ENCODE measurements around the gene RABGAP1.

Gene RABGAP1

DNA sequence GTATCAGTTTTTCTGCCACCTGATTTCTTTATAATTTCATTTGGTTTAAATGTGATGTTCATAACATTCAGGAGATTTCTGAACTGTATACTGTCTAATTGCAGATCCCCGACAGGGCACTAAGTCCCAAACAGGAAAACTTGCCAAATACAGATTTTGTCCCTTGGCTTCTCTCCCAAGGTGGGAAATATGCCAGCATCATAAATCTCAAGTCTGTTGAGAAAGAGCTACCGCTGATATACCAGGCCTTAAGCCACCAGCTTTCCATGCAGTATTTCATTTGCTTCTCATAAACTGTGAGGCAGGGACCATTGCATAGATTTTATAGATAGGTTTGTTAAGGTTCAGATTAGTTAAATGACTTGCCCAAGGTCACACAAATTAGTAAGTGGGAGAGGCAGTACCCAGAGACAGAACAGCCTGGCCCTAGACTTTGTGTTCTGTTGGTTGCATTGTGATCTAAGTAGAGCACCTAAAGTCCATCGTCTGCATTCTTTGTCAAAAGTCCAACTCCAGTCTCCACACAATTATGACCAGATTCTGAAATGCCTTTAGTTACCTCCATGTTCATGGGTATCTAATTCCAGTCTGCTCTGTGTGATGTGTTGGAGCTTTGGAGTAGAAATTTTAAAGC lies 108.9 kb downstream of the RABGAP1 start:
- DNase-seq (ENCODE audit: low read depth), result no peak

DNA sequence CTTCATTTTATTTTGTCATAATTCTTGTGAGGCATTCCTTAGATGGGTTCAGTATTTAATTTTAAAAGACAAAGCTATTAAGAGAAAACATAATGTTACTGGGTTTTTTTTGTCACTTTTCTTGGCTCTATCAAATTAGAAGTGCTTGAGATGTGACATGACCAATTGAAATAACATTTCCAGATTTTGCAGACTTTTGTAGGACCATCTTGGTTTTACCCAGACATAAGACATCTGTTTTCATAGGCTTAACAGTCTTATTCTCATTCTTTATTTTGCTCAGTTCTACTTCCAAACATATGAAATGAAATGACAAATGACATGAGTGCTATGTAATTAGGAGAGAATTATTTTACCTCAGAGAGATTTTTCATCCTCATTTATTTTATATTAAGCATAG lies 112.2 kb downstream of the RABGAP1 start:
- DNase-seq (ENCODE audit: low read depth), result no peak

DNA sequence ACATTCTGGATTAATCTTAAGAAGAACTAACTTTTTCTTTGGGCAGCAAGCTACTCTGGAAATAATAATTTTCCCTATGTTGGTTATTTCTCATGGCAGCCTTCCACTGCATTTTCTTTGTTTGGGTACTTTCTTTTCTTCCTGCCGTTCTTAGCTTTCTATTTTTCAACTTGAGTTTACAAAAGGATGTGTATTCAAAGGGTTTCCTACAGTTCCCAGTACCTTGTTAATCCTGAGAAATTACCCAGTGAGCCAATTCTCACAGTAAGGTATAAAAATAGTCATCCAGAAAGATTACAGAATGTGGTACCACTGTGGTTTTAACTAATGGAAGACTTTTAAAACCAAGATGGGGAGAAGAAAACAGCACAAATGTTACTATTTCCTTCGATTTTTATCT lies 112.9 kb downstream of the RABGAP1 start:
- DNase-seq (ENCODE audit: low read depth), result no peak

DNA sequence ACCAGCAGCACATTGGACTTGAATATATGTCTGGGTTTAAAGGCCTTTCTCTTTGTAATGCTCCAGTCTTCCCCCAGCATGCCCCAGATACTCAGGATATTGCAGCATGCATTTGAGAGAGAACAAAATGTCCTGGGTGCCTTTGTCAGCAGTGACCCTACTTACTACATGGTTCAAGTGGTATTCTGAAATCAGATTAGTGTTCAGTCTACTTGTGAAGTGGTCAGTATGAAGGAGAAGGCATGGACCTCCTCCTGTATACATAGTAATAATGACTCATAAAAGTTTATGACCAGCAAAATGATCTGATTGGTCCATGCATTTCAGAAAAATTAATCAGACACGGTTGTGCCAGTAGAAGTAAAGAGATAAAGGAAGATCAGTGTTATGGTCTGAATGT lies 118.0 kb downstream of the RABGAP1 start:
- DNase-seq (ENCODE audit: low read depth), result no peak

DNA sequence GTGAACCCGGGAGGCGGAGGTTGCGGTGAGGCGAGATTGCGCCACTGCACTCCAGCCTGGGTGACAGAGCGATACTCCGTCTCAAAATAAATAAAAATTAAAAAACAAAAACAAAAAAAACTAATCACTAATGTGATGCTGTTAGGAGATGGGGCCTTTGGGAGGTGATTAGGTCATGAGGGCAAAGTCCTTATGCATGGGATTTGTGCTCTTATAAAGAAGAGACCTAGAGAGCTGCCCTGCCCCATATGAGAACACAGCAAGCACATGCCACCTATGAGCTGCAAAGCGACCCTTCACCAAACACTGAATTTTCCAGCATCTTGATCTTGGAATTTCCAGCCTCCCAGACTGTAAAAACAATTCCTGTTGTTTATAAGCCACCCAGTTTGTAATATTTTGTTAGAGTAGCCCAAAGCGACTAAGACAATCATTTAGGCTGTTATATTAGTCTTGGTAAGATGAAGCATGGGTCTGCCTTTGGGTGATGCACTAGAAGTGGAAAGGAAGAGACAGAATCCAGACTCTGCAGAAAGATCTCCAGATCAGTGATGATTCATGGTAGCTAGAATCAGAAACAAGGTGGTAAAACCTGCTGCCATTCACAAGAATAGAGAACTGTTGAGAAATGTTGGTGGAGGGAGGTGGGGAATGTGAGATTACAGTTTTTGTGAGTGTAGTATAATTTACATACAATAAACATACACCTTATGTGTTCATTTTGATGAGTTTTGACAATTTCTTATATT lies 118.8 kb downstream of the RABGAP1 start:
- no peak for DNase-seq (ENCODE audit: low read depth)

DNA sequence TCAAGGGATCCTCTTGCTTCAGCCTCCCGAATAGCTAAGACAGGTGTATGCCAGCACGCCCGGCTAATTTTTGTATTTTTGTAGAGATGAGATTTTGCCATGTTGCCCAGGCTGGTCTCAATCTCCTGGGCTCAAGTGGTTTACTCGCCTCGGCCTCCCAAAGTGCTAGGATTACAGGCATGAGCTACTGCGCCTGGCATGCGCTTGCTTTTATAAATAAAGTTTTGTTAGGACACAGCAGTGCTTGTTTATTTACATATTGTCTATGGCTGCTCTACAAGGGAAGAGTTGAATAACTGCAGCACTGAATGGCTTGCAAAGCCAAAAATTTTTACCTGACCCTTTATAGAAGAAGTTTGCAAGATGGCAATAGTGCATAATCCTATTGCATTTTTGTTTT lies 120.4 kb downstream of the RABGAP1 start:
- no peak for DNase-seq (ENCODE audit: low read depth)

DNA sequence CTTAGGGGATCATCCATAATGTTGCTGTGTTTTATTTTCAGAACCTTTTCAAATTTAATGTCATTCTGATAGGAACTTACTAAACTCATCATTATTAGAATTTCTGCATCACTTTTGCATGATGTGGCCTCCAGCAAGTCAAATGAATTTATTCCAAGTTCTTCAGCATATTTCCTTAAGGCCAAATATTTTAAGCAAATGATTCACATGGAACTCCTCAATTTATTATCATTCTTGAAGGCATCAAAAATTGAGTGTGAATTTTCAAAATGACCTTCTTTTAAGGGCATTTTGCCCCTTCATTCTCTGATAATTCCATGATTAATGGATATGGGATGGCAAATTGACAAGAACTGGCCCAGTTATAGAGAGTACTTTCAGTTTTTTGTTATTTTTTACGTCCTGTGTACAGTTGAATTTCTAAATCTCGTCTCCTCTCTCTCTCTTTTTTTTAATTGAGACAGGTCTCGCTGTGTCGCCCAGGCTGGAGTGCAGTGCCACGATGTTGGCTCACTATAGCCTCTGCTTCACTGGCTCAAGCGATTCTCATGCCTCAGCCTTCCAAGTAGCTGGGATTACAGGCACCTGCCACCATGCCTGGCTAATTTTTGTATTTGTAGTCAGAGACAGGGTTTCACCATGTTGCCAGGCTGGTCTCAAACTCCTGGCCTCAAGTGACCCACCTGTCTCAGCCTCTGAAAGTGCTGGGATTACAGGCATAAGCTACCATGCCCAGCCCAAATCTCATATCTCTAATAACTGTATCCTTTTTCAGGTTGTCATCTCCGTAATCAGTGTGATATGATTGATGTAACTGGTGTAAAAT lies 121.7 kb downstream of the RABGAP1 start:
- no peak for DNase-seq (ENCODE audit: low read depth)

DNA sequence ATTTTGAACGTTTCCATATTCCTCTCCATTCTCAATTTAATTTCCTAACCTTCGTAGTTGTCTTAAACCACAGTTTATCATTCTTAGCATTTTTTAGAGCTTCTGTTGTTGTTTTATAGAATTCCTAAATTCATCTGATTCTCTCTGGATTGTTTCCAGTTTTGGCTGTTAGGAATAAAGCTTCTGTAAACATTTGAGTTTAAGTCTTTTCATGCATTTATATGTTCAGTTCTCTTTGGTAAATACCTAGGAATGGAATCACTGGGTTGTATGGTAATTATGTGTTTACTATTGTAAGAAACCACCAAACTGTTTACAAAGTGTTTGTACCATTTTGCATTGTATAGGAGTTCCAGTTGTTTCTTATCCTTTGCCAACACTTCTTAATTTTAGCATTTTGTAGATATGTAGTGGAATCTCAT lies 122.4 kb downstream of the RABGAP1 start:
- no peak for DNase-seq (ENCODE audit: low read depth)

DNA sequence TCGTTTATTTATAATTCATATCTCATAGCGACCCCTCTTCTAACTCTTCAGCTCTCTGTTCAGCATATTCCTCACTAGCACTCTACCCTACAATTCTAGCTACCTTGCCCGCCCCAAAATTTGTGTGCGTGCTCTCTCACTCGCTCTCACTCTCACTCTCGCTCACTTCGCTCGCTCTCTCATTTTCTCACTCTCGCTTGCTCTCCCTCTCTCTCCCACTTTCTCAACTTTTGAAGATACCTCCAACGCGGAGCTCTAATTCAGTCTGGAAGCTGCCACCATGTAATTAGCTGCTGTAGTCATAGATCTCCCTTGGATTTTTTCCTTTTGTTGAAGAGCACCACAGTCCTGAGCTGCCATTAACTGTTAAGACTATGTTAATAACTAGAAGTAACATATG lies 123.1 kb downstream of the RABGAP1 start:
- no peak for DNase-seq (ENCODE audit: low read depth)

DNA sequence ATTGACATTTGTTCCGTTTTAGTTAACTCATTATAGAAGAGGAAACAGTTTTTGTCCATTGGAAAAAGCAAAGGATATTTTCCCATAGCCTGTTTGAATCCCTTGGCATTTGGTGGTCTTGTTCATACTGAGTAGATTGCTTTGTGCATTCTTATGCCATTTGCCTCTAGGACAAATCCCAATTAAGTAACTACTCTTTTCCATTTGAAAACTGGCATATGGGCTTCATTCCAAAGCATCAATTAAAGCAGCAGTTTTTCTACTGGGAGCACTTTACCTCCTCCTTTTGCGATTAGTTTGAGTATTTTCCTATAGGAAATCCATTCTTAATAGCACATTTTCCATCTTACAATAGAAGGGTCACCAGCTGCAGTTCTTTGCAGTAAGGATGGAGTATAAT lies 123.9 kb downstream of the RABGAP1 start:
- DNase-seq (ENCODE audit: low read depth), result no peak

DNA sequence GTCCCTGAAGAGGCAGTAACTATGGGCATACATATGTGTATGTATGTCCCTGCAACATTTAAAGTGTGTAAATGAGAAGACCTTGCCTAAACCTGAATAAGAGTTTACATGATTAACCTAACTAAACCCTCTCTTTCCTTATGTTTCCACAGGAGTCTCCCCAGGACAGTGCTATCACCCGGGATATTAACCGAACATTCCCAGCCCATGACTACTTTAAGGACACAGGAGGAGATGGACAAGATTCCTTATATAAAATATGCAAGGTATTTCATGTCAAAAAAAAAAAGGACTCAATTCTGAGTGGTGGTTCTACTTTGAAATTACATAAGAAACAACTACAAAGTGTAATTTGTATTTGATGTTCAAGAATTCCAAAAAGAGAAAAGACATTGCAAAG lies 124.4 kb downstream of the RABGAP1 start:
- DNase-seq (ENCODE audit: low read depth), result no peak

DNA sequence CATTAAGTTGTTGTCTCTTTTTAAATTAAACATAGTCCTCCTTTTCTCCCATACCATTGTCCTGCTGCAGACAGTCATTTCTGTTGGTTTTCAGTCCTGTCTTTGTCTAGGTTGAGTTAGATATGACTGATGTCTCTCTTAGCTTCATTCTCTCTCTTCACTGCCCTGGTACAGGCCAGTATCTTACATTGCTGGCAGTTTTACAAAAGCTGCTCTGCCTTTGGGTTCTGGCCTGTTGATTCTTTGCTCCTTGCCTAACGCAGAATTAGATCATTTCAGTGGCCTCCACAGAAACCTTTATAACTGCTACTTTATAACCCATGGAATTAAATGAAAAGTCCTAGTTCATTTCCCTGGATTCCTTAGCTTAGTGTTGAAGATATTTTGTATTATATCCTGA lies 126.3 kb downstream of the RABGAP1 start:
- no peak for DNase-seq (ENCODE audit: low read depth)

DNA sequence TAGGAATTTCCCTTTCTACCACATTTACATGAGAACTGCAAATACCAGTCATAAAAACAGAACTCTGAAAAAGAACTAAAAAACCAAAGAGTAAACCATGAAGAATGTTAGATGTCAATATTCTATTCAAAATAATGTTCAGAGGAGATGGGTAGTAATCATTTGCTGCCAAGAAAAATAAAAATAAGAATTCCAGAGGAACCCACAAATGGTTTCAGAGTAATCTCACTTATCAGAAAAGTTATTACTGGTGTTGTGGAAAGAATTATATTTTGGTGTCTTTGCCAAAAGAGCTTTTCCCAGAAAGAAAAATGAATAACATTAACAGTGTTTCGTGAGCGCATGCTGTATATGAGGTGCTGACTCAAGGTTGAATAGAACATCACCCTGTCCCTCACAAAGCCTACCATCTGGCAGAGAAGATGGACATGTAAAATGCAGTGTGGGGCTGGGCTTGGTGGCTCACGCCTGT lies 128.2 kb downstream of the RABGAP1 start:
- DNase-seq (ENCODE audit: low read depth), result no peak

DNA sequence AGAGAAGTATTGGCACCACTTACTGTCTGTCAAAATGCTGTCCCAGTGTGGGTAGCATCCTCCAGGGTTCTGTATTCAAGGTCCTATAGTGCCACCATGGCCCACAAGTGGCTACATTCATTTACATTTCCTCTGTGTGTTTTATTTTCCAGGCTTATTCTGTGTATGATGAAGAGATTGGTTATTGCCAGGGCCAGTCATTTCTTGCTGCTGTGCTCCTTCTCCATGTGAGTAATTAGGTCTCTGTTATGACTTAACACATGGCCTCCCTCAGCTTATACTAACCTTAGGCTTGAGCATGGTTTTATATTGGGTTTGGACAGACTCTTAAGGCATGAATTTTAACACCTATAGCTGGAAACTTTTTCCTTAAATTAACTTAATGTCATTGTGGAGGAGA lies 129.4 kb downstream of the RABGAP1 start:
- DNase-seq (ENCODE audit: low read depth), result no peak

DNA sequence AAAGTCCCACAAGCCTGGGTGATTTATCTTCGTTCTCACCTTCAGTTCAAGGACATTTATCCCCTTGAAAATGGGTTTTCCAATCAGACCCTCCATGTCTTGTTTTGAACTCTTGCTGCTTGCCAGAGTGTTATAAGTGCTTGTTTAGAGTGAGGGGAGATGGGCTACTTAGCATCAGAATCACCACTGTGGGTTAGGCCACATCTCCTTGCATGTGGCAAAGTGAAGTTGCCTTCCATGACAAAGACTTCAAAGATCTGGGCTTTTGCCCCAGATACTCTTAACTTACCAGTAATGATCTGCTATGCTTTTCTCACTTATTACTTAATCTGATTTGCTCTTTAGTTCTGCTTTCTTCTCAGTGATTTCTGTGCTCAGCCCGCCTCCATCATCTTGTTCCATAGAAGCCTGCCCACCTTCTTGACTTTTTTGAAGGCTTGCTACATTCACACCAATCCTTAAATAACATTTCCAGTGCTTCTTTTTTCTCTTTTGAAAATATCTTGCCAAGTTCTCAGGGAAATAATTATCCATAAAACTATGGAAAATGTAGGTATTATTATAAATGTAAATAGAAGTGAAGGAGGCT lies 131.7 kb downstream of the RABGAP1 start:
- DNase-seq (ENCODE audit: low read depth), result no peak

DNA sequence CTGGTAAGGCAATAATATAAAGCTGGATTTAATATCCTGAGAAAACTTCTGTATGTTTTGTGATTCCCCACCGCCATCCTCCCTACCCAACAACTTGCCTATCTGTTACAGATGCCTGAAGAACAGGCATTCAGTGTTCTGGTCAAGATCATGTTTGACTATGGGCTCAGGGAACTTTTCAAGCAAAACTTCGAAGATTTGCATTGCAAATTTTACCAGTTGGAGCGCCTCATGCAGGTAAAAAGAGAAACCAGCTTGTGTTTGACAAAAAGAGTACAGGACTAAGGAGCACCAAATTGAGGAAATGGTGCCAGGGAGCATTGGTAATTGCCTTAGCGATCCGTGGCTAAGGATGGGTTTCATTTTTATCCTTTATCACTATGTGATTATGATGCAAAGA lies 132.6 kb downstream of the RABGAP1 start:
- DNase-seq (ENCODE audit: low read depth), result no peak

DNA sequence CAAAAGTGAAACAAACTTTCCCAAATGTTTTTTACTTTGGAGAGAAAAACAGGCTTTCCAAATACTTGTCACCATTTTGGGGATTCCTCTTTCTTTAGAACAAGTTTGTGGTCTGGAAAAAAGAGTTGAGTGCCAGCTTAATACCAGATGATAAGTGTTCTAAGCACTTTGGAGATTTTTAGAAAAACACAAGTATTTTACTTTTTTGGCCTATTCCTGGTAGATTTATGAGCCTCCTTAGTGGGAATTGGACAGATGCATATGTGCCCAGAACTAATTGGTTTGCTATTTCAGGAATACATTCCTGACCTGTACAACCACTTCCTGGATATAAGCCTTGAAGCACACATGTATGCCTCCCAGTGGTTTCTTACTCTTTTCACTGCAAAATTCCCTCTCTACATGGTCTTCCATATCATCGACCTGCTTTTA lies 133.2 kb downstream of the RABGAP1 start:
- DNase-seq (ENCODE audit: low read depth), result no peak

DNA sequence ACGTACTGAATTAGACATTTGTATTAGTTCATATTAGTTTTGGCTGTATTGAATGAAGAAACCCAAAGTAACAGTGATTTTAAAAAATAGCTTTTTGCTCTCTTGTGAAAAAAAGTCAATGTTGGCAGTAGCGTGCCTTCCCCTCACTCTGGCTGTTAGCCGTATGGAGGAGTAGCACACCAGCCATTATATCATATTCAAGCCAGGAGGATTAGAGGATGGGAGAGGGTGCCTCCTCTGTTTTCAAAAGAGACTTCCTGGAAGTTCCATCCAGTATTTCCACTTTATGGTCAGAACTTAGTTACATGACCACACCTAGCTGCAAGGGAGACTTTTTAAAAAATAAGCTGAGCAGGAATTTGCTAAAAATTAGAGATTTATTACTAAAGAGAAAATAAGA lies 133.8 kb downstream of the RABGAP1 start:
- no peak for DNase-seq (ENCODE audit: low read depth)

DNA sequence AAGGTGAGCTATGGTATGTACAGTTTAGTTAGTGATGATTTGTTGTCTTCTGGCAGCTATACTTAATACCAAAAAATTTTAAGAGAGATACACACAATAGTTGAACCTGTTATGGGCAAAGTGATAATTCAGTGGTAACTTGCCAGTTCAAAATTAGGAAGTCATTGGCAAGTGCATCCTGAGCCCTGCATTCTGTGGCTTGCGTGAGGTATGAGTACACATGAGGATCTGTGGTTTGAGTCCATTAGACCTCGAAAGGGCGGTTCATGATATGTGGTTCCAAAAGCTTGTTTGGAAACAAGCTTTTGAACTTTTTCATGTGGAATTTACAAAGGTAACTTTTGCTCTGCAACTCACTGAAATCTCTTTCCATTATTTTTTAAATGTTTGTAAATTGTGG lies 139.6 kb downstream of the RABGAP1 start:
- DNase-seq (ENCODE audit: low read depth), result no peak

DNA sequence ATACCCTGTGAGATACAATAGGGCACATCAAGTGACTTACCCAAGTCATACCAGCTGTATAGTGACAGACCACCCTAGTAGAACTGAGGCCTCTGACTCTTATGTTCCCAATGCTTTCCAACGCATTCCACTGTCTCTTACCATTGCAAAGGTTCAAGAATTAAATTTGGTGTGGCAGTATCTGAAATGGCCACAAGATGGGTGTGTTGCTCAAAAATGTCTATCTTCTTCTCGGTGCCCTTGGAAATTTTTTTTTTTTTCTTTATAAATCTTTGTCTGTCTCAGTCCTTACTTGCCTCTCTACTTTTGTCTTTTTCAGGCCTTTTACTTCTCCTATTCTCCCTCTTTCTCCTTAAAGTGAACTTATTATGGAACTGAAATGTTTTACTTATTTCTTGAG lies 141.0 kb downstream of the RABGAP1 start:
- DNase-seq (ENCODE audit: low read depth), result no peak

DNA sequence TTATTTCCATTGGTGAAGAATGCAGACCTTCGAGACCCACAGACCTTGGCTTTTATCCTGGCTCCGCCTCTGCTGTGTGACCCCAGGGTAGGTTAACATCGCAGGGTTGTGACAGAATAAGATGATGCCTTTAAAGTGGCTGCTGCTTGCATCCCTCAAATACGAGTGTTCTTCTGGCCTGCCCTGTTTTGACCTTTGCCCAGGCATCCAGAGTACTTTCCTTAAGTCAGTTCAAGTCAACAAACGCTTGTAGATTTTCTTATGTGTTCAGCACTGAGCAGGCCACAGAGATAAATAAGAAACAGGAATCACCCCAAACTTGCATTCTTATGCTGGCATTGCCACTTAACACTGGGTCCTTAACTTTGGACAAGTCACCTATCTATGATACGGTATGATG lies 142.9 kb downstream of the RABGAP1 start:
- DNase-seq (ENCODE audit: low read depth), result no peak

DNA sequence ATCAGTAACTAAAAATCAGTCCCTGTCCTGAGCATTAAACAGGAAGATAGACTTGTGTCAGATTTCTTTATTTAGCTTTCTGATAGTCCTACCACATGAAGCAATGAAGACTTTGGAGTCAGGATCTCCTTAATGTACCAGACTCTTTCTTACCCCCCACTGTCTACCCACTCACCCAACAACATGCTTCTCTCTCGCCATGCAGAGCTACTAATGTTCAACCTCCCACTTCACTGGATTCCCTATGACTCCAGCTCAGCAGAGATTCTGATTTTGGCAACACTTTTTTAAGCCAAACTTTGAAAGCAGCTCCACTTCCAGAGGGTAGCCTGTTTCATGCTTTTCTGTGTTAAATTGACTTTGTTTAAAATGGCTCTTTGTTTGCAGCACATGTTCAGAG lies 143.4 kb downstream of the RABGAP1 start:
- DNase-seq (ENCODE audit: low read depth), result no peak

DNA sequence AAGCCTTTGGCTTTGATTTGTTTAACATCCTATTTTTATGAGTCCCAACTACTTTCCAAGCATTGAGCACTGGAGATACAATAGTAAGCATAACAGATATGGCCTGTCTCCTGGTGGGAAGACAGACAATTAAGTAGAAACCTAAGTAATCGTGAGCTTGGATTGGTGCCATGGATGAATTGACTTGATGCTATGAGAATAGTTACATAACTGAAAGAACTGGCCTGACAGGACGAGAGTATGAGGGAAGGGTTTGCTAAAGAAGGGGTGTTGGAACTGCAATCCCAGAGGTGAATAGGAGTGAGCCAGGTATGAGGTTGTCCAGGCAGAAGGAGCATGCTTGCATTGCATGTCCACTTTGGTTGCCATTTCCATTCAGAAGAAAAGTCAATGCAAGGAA lies 145.1 kb downstream of the RABGAP1 start:
- no peak for DNase-seq (ENCODE audit: low read depth)
